Kidney tubule cell (primary cell): Measurements from ENCODE around the gene NEDD8.
A peak's percentile ranks its signal among the peaks of the same experiment; 100 is the strongest.
"Not testable (repeated sequence)": the region's sequence is repeated elsewhere in the genome, so short reads cannot be mapped to it uniquely, and the experiment has no call there.

Experiments
- DNase-seq: peaks from one replicate; pipeline ENCODE4 v3.0.0-alpha.2; 2018; ENCODE audit warnings: low spot score

NEDD8 gene

DNA sequence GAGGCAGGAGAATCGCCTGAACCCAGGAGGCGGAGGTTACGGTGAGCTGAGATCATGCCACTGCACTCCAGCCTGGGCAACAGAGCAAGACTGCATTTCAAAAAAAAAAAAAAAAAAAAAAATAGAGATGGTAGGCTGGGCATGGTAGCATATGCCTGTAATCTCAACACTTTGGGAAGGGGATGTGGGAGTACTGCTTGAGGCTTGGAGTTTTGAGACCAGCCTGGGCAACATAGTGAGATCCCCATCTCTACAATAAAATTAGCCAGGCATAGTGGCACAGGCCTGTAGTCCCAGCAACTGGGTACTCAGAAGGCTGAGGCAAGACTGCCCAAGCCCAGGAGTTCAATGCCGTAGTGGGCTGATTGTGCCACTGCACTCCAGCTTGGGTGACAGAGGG, 9.2 kb downstream of the NEDD8 start:
- DNase-seq: not testable (repeated sequence)

DNA sequence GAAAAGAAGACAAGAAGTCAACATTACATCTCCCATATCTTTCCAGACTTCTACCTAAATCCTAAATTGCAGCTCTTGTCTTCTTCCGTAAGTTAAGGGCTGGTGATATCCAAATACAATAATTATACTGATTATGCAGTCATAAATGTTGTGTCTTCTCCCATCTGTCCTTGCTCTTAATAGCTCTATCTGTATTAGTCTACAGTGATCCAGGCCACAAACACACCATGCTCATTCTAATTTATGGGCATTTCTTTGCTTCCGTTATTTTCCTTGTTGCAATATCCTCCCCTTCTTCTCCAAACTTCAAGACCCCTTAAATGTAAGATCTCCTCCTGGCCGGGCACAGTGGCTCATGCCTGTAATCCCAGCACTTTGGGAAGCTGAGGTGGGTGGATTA, 12.6 kb downstream of the NEDD8 start:
- DNase-seq: no peak

DNA sequence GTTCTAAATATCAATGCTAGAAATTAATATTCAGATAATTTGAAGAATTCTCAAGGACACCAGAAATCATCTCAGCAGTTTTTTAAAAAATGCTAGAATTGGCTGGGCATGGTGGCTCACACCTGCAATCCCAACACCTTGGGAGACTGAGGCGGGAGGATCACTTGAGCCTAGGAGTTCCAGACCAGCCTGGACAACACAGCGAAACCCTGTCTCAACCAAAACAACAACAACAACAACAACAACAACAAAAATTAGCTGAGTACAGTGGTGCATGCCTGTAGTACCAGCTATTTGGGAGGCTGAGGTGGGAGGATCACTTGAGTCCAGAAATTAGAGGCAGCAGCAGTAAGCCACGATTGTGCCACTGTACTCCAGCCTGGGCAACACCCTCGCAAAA, 13.1 kb downstream of the NEDD8 start:
- no peak for DNase-seq

DNA sequence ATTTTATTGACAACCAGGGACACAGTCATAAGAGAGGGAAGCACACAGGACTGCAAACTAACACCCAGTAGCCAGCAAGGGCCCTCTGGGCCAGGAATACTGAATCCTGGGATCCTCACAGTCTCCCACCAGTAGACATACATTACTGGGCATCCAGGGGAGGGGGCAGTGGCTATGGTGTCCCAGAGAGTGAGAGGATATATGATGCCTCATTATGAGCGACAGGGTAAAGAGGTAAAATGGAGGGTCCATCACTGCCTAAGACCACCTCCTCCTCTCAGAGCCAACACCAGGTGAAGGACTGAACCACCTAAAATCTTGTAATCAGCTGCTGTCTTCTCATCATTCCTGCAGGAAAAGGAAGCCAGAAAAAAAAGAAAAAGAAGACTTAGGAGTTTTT, 15.3 kb downstream of the NEDD8 start:
- DNase-seq: not testable (repeated sequence)

DNA sequence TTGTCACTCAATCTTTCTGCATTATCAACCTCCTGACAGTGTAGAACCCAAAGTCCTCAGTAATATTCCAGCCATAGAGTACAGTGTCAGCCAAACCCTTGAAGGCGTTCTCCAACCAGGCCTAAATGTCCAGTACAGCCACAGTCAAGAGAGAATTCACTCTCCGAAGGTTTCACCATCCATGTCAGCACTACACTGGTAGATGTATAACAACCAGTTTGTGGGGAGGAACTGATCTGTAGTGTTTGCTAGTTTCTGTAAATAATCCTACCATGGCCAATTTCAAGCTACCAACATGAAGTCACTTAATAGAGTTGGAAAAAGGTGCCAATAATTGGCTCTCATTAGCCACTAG, 15.8 kb downstream of the NEDD8 start:
- DNase-seq: no peak

DNA sequence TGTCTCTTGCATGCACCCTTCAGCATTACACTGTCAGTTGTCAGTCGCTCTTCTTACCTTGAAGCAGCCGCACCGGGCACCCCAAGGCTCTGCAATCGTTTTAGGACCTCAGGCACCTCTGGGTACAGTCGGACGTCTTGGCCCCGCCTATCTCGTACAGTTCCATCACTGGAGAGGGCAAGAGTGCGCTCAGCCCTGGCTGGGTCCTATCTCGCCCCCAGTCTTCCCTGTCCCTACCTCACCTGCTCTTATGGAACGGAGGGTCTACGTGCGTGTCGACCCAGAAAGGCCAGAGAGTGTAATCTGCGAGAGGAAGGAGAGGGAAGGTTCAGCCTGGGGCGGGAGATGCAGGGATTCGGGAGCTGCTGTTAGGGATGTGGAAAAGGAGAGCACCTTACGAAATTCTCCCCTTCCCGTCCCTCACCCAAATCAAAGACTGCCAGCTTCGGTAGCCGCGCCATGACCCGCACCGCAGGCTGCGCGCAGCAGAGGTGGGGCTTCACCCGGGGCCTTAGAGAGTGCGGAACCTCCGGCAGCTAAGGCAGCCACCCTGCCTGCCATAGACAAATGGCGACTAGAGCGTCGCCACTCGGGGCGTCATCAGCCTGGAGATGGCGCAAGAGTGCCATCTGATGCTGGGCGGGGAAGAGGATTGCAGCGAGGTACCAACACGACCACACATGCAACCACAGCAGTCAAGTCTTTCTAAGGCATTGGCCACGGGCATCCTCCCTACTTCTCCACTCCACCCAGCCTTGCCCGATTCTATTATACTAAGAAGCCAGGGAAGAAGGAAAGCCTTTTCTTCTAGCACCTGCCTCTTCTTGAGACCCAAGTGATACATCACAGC, 16.4 kb downstream of the NEDD8 start, which contains the start of gene MDP1:
Gene MDP1 (minus strand): TSS at position 572 of the 850 bp plus-strand sequence. CDS start 111 bp downstream, at position 461.
- DNase-seq: peak; percentile 87

DNA sequence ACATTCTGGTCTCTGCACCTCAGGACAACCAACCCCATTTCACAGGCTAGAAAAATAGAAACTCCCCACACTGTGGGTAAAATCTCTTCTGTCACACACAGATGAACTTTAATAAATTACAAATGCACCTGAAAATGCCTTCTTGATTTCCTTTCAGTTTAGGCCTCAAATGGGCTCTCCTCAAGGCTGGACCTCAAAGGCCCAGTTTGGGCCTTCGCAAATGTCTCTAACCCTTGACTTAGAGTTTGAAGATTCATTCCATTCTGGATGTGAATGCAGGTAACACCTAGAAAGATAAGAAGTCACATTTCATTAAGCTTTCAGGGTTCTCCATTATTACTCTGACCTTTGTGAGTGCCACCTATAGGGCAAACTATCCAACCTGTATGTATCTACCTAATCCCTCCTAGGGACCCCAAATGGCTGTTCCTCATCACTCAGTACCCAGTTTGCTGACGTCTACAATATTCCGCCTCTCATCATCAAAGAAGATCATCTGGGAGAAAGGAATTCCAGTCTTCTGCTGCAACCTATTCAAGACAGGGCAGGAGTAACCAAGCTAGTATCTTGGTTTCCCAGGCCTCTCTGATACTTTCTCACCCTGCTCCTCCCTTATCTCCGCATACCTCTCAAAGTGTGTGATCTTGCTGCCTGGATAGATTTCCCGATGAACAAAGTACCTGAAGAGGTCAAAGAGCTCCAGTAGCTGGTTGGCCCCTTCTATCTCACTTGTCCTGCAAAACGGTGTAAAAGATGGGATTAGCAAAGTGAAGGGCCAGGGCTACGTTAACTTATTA, 18.1 kb downstream of the NEDD8 start:
- DNase-seq: no peak

DNA sequence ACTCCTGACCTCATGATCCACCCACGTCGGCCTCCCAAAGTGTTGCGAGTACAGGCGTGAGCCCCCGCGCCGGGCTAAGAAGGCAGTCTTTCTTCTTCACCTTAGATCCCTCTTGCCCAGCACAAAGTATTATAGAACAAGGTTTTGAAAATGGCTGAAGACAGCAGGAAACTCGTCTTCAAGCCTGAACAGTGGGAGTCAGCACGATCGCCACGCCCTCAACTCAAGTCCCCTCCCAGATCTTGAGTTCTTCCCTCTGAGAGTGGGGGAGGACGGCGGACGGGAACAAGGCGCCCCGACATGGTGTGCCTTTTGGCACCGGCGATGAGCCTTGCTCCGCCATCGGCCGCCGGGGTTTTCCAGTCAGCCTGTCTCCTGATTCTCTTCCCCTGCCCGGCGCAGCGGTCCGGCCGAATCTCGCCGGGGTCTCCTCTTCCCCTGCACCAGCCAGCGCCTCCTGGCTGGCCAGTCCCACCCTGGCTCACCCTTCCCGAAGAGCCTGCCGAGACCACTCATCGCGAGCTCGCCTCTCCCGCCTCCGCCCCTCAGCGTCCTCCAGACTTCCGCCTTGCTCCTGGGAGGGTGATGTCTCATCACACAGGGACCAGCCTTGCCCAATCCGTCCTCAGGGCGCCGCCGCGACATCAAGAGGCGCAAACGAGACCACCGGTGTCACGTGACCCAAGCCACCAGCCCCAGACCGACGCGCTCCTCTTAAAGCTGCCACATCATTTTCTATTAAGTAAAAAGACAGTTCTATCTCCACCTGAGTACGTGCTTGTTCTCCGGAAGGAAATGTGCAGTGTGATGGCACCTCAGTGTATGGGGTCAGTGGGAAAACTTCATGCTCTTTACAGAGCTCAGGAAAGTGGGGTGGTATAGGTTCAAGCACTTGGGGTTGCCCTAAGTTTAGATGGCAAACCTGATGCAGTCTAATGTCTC, 19.0 kb downstream of the NEDD8 start, which contains the start of gene CHMP4A:
Gene CHMP4A (minus strand): TSS at position 565 of the 942 bp plus-strand sequence. CDS start 49 bp downstream, at position 516.
- DNase-seq: peak; percentile 99

DNA sequence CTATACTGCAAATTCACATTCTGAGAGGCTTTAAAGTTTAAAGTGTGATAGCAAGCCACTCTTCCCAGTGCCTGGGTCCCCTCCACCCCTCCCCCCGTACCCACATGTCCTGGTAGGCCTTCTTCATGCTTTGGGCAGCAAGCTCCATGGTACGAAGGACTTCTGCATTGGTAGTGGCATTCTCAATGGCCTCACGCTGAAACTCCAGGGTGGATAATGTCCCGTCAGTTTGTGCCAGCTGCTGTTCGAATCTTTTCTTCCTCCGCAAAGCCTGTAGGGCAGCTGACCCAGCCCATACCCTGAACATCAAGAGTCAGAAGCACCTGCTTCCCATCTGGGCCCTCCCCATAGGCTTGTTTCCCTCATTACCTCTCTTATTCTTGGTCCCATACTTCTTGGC, 20.9 kb downstream of the NEDD8 start:
- no peak for DNase-seq

DNA sequence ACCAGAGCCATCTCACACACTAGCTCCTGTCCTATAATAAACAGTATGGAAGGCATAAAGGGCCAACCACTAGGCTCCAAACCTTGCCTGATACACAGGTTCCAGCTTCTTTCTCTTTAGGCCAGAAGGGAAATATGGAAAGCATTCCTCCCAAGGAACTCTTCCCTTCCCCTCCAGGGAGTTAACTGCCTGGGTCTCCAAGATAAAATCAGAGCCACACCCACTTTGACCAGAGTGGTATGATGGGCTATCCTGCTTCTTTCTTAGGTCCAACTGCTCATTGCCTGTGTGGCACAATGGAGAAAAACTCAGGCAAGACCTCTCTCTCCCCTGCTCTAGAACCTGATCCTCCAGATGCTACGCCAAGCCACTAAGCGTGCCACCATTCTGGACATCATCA, 24.5 kb downstream of the NEDD8 start:
- no peak for DNase-seq

DNA sequence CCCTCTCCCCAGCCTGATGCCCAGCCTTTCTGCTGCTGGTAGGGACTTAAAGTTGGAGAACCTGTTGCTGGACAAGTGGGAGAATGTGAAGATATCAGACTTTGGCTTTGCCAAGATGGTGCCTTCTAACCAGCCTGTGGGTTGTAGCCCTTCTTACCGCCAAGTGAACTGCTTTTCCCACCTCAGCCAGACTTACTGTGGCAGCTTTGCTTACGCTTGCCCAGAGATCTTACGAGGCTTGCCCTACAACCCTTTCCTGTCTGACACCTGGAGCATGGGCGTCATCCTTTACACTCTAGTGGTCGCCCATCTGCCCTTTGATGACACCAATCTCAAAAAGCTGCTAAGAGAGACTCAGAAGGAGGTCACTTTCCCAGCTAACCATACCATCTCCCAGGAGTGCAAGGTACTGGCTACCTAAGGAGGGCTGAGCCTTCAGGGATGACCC, 25.0 kb downstream of the NEDD8 start:
- no peak for DNase-seq

DNA sequence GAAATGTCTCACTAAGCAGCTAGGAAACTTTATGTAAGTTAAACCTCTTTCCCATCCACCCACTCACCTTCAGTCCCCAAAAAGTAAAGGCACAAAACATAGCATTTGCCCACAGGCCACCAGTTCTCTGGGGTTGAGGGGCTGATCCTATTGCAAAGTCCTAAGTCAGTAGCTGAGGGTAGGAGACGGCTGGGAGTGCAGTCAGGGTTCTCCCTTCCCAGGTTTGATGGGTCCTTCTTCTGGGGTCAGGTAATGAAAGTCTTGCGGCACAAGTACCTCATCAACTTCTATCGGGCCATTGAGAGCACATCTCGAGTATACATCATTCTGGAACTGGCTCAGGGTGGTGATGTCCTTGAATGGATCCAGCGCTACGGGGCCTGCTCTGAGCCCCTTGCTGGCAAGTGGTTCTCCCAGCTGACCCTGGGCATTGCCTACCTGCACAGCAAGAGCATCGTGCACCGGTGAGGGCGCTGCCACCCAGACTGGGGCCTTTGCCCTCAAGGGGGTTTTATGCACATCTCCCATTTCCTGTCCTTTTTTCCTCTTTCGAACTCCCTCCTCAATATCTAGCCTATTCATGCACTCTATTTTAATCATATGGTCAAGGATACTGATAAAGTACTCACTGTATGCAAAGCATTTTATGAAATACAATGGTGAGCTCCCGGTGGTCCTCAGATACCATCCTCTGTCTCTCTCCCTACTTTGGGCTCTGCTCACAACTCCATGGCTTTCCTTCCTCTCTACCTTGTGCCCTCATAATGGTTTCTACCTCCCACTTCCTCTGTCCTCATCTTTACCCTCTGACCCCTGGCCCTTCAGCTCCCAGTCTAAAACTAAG, 25.7 kb downstream of the NEDD8 start:
- no peak for DNase-seq

DNA sequence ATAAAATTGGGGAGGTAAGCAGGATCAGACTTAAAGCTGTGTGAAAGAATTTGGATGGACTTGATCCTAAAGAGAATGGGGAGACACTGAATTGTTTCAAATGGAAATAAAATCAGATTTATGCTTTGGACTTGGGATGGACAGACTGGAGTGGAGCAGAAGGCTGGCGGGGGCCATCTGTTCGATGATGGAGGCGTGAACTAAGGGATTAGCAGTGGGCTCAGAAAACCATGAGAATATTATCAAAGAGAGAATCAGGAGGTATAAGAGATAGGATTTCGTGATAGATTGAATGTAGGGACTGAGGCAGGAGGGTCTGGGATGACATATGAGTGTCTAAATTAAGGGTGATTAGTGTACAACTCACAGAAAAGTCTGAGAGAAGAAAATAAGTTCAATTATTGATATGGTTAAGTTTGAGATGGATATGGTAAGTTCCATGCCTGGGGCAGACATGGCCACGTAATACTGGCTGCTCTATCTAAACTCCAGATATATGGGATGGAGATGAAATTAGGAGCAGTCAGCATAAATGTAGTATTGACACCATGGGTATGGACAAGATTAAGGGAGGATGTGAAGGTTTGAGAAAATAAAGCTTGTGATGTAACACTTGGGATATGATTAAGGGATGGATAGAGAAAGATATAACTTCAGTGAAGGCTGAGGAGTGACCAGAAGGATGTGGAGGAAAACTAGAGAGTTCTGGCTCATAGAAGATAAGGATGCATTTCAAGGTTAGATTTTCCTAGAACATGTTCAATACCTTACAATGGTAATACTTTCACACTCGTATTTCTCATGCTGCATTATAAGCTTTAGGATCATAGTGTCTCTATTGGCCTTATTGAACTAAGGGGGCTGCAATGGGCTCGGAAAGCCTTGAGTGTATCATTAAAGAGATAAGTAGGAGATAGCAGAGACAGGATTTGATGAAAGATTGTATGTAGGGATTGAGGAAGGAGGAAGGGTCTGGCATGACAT, 27.7 kb downstream of the NEDD8 start:
- DNase-seq: no peak

DNA sequence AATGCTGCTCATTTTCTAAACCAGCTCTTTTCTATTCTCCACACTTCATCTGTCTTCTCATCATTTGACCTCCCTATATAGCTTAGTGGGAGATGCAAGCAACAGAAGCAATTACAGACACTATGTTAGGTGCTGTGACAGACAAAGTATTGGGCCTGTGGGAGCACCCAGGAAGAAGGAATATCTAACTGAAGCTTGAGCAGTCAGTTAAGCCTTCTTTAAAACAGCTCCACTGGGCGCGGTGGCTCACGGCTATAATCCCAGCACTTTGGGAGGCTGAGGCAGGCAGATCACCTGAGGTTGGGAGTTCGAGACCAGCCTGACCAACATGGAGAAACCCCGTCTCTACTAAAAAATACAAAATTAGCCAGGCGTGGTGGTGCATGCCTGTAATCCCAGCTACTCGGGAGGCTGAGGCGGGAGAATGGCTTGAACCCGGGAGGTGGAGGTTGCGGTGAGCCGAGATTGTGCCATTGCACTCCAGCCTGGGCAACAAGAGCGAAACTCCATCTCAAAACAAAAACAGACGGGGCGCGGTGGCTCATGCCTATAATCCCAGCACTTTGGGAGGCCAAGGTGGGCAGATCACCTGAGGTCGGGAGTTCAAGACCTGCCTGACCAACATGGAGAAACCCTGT, 28.8 kb downstream of the NEDD8 start:
- not testable (repeated sequence) for DNase-seq

DNA sequence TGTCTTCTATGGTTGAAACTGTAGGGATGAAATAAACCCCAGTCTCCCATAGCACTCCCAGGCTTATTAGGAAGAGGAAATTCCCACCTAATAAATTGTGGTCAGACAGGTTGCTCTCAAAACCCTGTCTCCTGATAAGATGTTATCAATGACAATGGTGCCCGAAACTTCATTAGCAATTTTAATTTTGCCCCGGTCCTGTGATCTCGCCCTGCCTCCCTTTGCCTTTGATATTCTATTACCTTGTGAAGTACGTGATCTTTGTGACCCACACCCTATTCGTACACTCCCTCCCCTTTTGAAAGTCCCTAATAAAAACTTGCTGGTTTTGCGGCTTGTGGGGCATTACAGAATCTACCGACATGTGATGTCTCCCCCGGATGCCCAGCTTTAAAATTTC, 29.6 kb downstream of the NEDD8 start:
- DNase-seq: not testable (repeated sequence)

DNA sequence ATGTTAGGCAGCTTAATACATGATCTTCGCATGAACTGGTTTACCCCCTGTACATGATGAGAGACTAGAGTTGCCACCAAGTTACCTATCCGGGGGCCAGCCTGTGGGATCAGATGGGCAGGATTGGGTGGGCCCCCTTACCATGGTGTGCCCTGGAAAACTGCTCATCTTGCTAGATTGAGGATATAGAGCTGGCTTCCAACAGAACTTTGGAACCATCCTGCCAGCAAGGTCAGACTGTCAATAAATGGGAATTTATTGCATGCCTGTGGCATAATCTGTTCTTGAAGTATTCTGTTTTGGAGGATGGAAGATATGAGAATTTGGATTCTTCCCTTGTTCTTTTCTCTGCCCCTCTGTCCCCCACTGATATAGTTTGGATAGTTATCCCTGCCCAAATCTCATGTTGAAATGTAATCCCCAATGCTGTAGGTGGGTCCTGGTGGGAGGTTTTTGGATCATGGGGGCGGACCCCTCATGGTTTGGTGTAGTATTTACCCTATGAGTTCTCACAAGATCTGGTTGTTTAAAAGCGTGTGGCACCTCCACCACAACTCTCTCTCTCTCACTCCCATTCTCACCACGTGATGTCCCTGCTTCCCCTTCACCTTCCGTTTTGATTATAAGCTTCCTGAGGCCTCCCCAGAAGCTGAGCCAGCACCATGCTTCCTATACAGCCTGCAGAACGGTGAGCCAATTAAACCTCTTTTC, 33.2 kb downstream of the NEDD8 start:
- no peak for DNase-seq

DNA sequence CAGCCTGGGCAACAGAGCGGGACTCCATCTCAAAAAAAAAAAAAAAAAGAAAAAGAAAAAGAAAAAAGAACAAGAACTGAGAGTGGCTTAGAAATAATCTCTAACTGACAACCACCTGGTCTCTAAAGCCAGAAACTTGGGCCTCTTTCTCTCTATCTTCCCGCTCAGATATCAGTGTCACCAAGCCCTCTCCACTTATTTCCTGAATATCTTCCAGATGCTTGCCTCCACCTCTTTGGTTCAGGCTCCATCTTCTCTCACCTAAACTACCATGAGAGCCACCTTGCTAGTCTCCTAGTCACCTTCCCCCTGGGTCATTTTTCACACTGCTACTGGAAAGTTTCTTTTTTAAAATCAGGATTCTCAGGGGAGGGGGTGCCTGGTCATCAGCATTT, 35.1 kb downstream of the NEDD8 start:
- no peak for DNase-seq
